ENCODE measurements around the gene RNF207. TPM values are rescaled to one million over a fixed set of nuclear protein-coding genes. Genes with fewer than 3 reads are reported as not detected.

RNF207 gene
- total and polyA plus RNA-seq, 2 donors (not counting 3 experiments of a cell fraction or from before 2014, with no cell fraction given): 3.2 to 8.2 TPM

- TSS peak; percentile 26 for BruUV-seq (replicated peaks)
- Histone ChIP-seq H3K4me2 (ENCODE audit: insufficient read depth, low read length) (peak overlapping the region; percentile 82), H3K9me3 (replicated peaks; ENCODE audit: control insufficient read depth, insufficient read depth, low read length) (no peaks in the 10 kb centered on the region), H3K36me3 (ENCODE audit: control insufficient read depth in 2 of 2, extremely low read depth in 1 of 2, insufficient read depth in 2 of 2, low read length in 2 of 2) (peaks cover 2 to 7% of the 10 kb centered on the region in 2 experiments), H2AFZ (ENCODE audit: low read depth, low read length) (no peak overlapping the region), H3K9ac (replicated peaks; ENCODE audit: extremely low read depth, insufficient read depth, low read length) (peak overlapping the region; percentile 73), H3K79me2 (ENCODE audit: control insufficient read depth, insufficient read depth, low read length) (peaks cover 22% of the 10 kb centered on the region), H3K27me3 (ENCODE audit: control insufficient read depth in 2 of 2, insufficient read depth in 2 of 2, low read length in 2 of 2) (peaks cover 5% of the 10 kb centered on the region in 2 experiments), H3K4me3 (replicated peaks in 1 of 3; ENCODE audit: insufficient read depth in 1 of 3, low read depth in 1 of 3, low read length in 3 of 3) (peak overlapping the region; percentile 66 to 80 (median 68)), H3K27ac (ENCODE audit: insufficient read depth, low read depth, low read length) (peak overlapping the region; percentile 6), H3K4me1 (ENCODE audit: control insufficient read depth, extremely low read depth, insufficient read depth, low read length) (peaks cover 11% of the 10 kb centered on the region), H3K9me1 (replicated peaks; ENCODE audit: control insufficient read depth, extremely low read depth, insufficient read depth, low read length) (no peaks in the 10 kb centered on the region), H4K20me1 (replicated peaks; ENCODE audit: control insufficient read depth, extremely low read depth, insufficient read depth, low read length) (no peaks in the 10 kb centered on the region)
- DNase-seq (ENCODE audit: low read depth, low spot score): no peak
- ChIA-PET POLR2A (no interaction called here), CTCF (interaction anchor here (1.3 to 2.9 kb wide), 6 partner anchors 11 to 200 kb away, joined by 3 to 30 read pairs (median 6); partner anchors contain the start of genes RNF207 and RPL22)
- TF ChIP-seq FOS (IDR thresholded peaks at IDR 0.05; ENCODE audit: borderline replicate concordance, insufficient read depth, low read length) (no peak), MAX (IDR thresholded peaks at IDR 0.05; ENCODE audit: insufficient read depth, insufficient read length) (no peak), GATA2 (IDR thresholded peaks at IDR 0.05; ENCODE audit: insufficient read depth, insufficient read length, low read depth, low read length) (no peak), EZH2 (IDR thresholded peaks at IDR 0.05; ENCODE audit: borderline replicate concordance, low read depth, low read length, severe bottlenecking) (no peak), POLR2A (IDR thresholded peaks at IDR 0.05; ENCODE audit: low read depth, low read length) (peak; percentile 30), CTCF (IDR thresholded peaks at IDR 0.05; ENCODE audit: extremely low read depth in 1 of 2, insufficient read depth in 1 of 2, low read depth in 1 of 2, low read length in 2 of 2) (no peak)
- dilution Hi-C loops (cut with MboI; ENCODE audit: extremely low pct_ligation_motif_present, low sequenced_read_pairs) (no loop called here), intact Hi-C loops (cut with micrococcal nuclease) (loop anchor here (1.0 to 5.0 kb wide), 2 partner anchors 29 to 188 kb away; partner anchors contain the start of gene ESPN)
- peak; percentile 50 for FAIRE-seq
Measured at GRCh38 chr1:6234502-6235295, 28.8 kb downstream of the RNF207 start.

All from endothelial cell of umbilical vein (primary cell).